ENCODE measurements around the gene GJB4.
A peak's percentile ranks its signal among the peaks of the same experiment; 100 is the strongest.

GJB4 gene

DNA sequence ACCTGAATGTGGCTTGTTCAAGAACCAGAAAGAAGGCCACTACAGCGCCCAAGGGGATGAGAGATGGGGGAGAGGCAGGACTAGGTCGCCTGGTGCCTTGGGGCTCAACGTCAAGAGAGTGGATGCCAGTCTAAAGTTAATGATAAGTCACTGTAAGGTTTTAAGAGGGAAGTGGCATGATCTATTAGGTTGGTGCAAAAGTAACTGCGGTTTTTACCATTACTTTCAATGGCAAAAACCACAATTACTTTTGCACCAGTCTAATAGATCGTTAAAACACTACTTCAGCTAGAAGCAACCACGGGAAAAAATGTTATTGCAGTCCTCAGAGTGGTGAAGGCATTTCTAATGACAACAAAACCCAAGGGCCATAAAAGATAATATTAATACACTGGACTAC, 18.8 kb downstream of the GJB4 start:
- Mint-ChIP-seq H3K9me3 (no peaks in the 10 kb centered on the region), H3K4me1 (no peaks in the 10 kb centered on the region), H3K27ac (no peak overlapping the region), H3K27me3 (ENCODE audit: low read depth) (peaks cover 66% of the 10 kb centered on the region), H3K4me3 (no peak overlapping the region), H3K36me3 (ENCODE audit: low read depth) (no peaks in the 10 kb centered on the region)
- TF ChIP-seq, protein P1, sequence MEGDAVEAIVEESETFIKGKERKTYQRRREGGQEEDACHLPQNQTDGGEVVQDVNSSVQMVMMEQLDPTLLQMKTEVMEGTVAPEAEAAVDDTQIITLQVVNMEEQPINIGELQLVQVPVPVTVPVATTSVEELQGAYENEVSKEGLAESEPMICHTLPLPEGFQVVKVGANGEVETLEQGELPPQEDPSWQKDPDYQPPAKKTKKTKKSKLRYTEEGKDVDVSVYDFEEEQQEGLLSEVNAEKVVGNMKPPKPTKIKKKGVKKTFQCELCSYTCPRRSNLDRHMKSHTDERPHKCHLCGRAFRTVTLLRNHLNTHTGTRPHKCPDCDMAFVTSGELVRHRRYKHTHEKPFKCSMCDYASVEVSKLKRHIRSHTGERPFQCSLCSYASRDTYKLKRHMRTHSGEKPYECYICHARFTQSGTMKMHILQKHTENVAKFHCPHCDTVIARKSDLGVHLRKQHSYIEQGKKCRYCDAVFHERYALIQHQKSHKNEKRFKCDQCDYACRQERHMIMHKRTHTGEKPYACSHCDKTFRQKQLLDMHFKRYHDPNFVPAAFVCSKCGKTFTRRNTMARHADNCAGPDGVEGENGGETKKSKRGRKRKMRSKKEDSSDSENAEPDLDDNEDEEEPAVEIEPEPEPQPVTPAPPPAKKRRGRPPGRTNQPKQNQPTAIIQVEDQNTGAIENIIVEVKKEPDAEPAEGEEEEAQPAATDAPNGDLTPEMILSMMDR (IDR thresholded peaks at IDR 0.05; ENCODE audit: unreplicated experiment in 3 of 3): no peak

DNA sequence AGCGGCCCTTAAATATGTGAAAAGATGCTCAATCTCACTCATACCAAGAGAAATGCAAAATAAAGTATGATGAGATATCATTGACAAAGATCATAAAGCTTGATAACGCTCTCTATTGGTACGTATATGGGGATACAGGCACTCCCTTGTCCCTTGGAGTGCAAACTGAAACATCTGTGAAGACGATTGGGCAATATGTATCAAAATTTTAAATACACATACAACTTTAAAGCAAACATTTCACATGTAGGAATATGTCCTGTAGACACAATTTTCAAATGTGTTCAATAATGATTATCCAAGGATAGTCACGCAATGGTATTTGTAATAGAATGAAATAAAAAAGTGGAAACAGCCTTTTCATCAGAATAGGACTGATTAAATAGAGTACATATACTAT, 19.5 kb downstream of the GJB4 start:
- TF ChIP-seq, protein P1 (IDR thresholded peaks at IDR 0.05; ENCODE audit: unreplicated experiment in 3 of 3): no peak
- Mint-ChIP-seq H3K27ac (no peak overlapping the region), H3K36me3 (ENCODE audit: low read depth) (no peaks in the 10 kb centered on the region), H3K4me3 (no peak overlapping the region), H3K4me1 (no peaks in the 10 kb centered on the region), H3K27me3 (ENCODE audit: low read depth) (peaks cover 71% of the 10 kb centered on the region), H3K9me3 (no peaks in the 10 kb centered on the region)

DNA sequence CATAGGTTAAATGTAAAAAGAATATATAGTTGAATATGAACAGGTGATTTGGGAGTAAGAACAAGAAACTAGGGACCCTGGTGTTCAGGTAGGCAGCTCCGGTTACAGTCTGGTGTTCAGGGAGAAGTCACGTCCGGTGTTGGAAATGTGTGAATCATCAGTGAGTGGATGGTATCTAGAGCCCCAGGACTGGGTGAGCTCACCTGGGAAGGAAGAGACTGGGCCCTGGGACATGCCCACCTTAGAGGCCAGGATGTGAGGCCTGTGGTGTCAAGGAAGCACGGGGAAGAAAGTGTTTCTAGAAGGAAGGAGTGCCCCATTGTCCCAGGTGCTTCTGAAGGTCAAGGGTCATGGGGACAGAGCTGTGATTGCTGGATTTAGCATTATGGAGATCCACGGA, 20.0 kb downstream of the GJB4 start:
- Mint-ChIP-seq H3K9me3 (no peaks in the 10 kb centered on the region), H3K4me3 (no peak overlapping the region), H3K4me1 (no peaks in the 10 kb centered on the region), H3K27ac (no peak overlapping the region), H3K36me3 (ENCODE audit: low read depth) (no peaks in the 10 kb centered on the region), H3K27me3 (ENCODE audit: low read depth) (peaks cover 72% of the 10 kb centered on the region)
- TF ChIP-seq, protein P1 (IDR thresholded peaks at IDR 0.05; ENCODE audit: unreplicated experiment in 3 of 3): no peak

DNA sequence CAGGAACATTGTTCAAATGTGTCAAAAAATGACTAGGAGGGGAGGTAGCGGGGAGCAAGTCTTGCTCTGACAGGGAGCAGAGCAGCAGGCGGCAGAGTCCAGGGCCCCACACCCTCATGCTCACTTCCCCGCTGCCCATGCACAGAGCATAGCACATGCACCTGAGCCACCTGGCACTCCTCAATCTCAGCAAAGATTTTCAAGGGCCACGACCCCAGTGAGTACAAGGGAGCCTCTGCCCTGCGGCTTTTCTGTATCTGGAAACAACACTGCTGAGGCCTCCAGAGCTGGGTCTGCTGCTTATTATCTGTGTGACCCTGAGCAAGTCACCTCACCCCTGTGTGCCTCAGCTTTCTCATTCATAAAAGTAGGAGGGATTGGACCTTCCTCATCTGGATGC, 20.4 kb downstream of the GJB4 start:
- Mint-ChIP-seq H3K4me1 (no peaks in the 10 kb centered on the region), H3K27ac (no peak overlapping the region)
- TF ChIP-seq, protein P1 (IDR thresholded peaks at IDR 0.05; ENCODE audit: unreplicated experiment in 3 of 3): no peak

DNA sequence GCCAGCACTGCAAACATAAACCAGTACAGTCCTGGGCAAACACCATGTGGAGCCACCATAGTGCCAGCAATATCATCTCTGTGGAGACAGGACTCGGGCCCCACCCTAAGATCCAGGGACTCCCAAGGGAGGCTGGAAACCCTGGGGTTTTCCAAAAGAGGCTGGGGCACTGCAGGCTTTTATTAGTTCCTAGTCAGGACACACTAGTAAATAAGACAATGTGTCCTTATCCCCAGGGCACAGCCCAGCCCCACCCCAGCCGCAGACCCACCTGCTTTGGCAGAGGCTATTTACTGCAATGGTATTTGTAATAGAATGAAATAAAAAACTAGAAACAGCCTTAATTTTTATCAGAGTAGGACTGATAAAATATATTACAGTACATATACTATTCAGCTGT, 21.0 kb downstream of the GJB4 start:
- H3K36me3 Mint-ChIP-seq (ENCODE audit: low read depth): no peaks in the 10 kb centered on the region
- no peaks in the 10 kb centered on the region for H3K9me3 Mint-ChIP-seq
- no peaks in the 10 kb centered on the region for H3K4me1 Mint-ChIP-seq
- TF ChIP-seq, protein P1 (IDR thresholded peaks at IDR 0.05; ENCODE audit: unreplicated experiment in 3 of 3): no peak
- H3K4me3 Mint-ChIP-seq: peak overlapping the region in 1 of 3 experiments; percentile 16
- H3K27me3 Mint-ChIP-seq (ENCODE audit: low read depth): peaks cover 80% of the 10 kb centered on the region
- no peak overlapping the region for H3K27ac Mint-ChIP-seq

More for the DNA sequence above, 20.4 kb downstream of the GJB4 start:
- no peaks in the 10 kb centered on the region for H3K9me3 Mint-ChIP-seq
- no peaks in the 10 kb centered on the region for H3K36me3 Mint-ChIP-seq (ENCODE audit: low read depth)
- H3K4me3 Mint-ChIP-seq: no peak overlapping the region
- peaks cover 75% of the 10 kb centered on the region for H3K27me3 Mint-ChIP-seq (ENCODE audit: low read depth)

DNA sequence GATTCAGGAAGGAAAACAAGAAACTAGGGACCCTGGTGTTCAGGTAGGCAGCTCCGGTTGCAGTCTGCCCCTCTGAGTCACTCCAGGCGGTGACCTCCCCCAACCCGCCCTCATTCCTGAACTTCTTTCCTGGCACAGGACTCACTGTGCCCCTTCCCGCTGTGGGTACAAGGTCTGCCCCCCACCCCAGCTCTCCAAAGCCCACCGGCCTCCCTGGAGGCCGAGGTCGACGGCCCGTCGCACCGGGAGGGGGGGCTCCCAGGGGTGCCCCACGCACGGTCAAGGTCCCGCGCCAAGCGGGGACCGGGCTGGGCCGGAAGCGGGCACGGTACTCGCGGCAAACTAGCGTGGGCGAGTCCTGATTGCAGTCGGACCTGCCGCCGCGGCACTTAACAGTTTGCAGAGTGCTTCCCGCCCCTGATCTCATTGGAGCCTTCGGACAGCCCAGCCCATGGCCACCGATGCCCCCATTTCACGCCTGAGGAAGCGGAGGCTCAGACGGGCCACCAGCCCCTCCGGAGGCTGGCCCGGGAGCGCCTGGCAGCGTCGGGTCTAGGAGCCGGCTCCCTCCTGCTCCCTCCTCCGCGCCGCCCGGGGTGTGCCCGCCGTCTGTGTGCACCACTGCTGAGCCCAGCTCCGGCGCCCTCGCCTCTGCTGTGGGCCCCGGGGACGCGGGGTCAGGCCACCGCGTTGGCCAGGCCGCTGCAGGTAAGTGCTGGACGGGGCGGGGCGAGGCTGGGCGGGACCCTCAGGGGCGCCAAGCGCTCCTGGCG, 21.7 kb downstream of the GJB4 start, which contains the start of gene GJB3:
GJB3 (plus strand) TSS at position 144 of the 773 bp plus-strand sequence. CDS start 3,549 bp downstream, outside the sequence.
- Mint-ChIP-seq H3K27ac (no peak within 1 kb of the TSS), H3K36me3 (ENCODE audit: low read depth) (no peaks in the 10 kb centered on the region), H3K4me3 (peak within 1 kb of the TSS in 1 of 3 experiments; percentile 16), H3K27me3 (ENCODE audit: low read depth) (peaks cover 85% of the 10 kb centered on the region), H3K4me1 (no peaks in the 10 kb centered on the region), H3K9me3 (no peaks in the 10 kb centered on the region)
- TF ChIP-seq, protein P1 (IDR thresholded peaks at IDR 0.05; ENCODE audit: unreplicated experiment in 3 of 3): no peak

All from nephron (organoid).